HCT116 (cell line): ENCODE data around the gene GRM2. TPM values are rescaled to one million over a fixed set of nuclear protein-coding genes. Genes with fewer than 3 reads are reported as not detected.

Source experiments
- ATAC-seq: fragments of 200-7000 bp; cut with Tn5 transposase; 2 replicates; pipeline ENCODE4 v1.9.1; 2020; ENCODE audit warnings: mild to moderate bottlenecking, moderate library complexity
- BruUV-seq: library from RNA; stranded (reverse); fragments of 400-500 nt; replicated peaks from 2 replicates; lab custom pipeline; 2021; lab: Mats Ljungman, UMichigan
- CTCF ChIA-PET: fragments of 300-600 bp; sonication (Branson Sonifier 250); formaldehyde crosslinking; loops from one replicate; lab custom pipeline; 2021; ENCODE audit warnings: antibody characterized with exemption; lab: Charles Lee
- POLR2A ChIA-PET: fragments of 300-600, 350-600 bp; sonication (Branson Sonifier 250); formaldehyde crosslinking; loops from one replicate; lab custom pipeline; 2021; ENCODE audit warnings: antibody characterized with exemption; lab: Charles Lee
- RAD21 ChIA-PET, 2 experiments: fragments of 300-600 bp; sonication (Branson Sonifier 250); formaldehyde crosslinking; loops; one replicate each; lab custom pipeline; 2023; ENCODE audit warnings: low total read pairs in 2 of 2; ENCODE audit not compliant: uncharacterized antibody in 2 of 2, unreplicated experiment in 2 of 2, low non-redundant PET in 1 of 2; lab: Charles Lee
- DNase-seq: peaks from one replicate; pipeline ENCODE4 v3.0.0-alpha.2; 2010; ENCODE audit warnings: low read depth, low spot score
- H2AFZ ChIP-seq: fragments of 200-600 bp; shearing (Covaris generic), sonication (generic); 2 replicates; pipeline ENCODE4 v1.6.1; 2017; ENCODE audit warnings: low read depth, mixed run types, mixed read lengths, antibody characterized with exemption, low read length; ENCODE audit not compliant: poor library complexity, severe bottlenecking
- H3K27ac ChIP-seq: 2 replicates; pipeline ENCODE4 v1.5.1; 2012; ENCODE audit warnings: low read depth, low read length
- H3K27me3 ChIP-seq: fragments of 200-600 bp; sonication (generic); 2 replicates; pipeline ENCODE4 v1.6.1; 2016; ENCODE audit warnings: mixed run types, low read length, mixed read lengths; ENCODE audit not compliant: insufficient read depth
- H3K36me3 ChIP-seq, 2 experiments: fragments of 200-500 bp in 1 of 2; fragments of 200-600 bp in 1 of 2; sonication (Bioruptor generic) in 1 of 2; sonication (generic) in 1 of 2; 2 replicates each; pipeline versions ENCODE4 v1.5.1 to v1.6.1; 2014 to 2016; ENCODE audit warnings: low read length in 2 of 2, inconsistent platforms in 1 of 2, mixed read lengths in 1 of 2, mixed run types in 1 of 2; ENCODE audit not compliant: insufficient read depth in 2 of 2, control insufficient read depth in 1 of 2
- H3K4me1 ChIP-seq, 2 experiments: fragments of 200-600 bp in 1 of 2; sonication (generic) in 1 of 2; 2 replicates each; pipeline versions ENCODE4 v1.5.1 to v1.6.1; 2012 to 2017; ENCODE audit warnings: low read length in 2 of 2, inconsistent platforms in 1 of 2, mild to moderate bottlenecking in 1 of 2, mixed read lengths in 1 of 2, mixed run types in 1 of 2, moderate library complexity in 1 of 2; ENCODE audit not compliant: insufficient read depth in 2 of 2, control insufficient read depth in 1 of 2
- H3K4me2 ChIP-seq: fragments of 200-600 bp; sonication (generic); 2 replicates; pipeline ENCODE4 v1.6.1; 2017; ENCODE audit warnings: mixed run types, low read length, mixed read lengths
- H3K4me3 ChIP-seq, 2 experiments: fragments of 200-600 bp in 1 of 2; sonication (generic) in 1 of 2; replicated peaks in 1 of 2; 2 replicates each; pipeline ENCODE4 v1.5.1; 2011 to 2016; ENCODE audit warnings: low read length in 2 of 2, control low read depth in 1 of 2, low read depth in 1 of 2, mild to moderate bottlenecking in 1 of 2, mixed read lengths in 1 of 2, mixed run types in 1 of 2
- H3K79me2 ChIP-seq: fragments of 200-600 bp; sonication (generic); 2 replicates; pipeline ENCODE4 v1.6.1; 2017; ENCODE audit warnings: mild to moderate bottlenecking, mixed run types, low read length, moderate library complexity, mixed read lengths; ENCODE audit not compliant: insufficient read depth
- H3K9ac ChIP-seq: fragments of 200-600 bp; sonication (generic); 2 replicates; pipeline ENCODE4 v1.6.1; 2016; ENCODE audit warnings: low read length, mixed read lengths
- H3K9me2 ChIP-seq: fragments of 200-600 bp; sonication (generic), shearing (Covaris generic); 2 replicates; pipeline ENCODE4 v1.6.1; 2017; ENCODE audit warnings: mixed run types, mild to moderate bottlenecking, moderate library complexity; ENCODE audit not compliant: insufficient read depth
- H3K9me3 ChIP-seq, 2 experiments: fragments of 200-500 bp in 1 of 2; fragments of 200-600 bp in 1 of 2; sonication (Bioruptor generic) in 1 of 2; sonication (generic) in 1 of 2; 2 replicates each; pipeline ENCODE4 v1.6.1; 2014 to 2017; ENCODE audit warnings: low read length in 2 of 2, mixed read lengths in 2 of 2, inconsistent platforms in 1 of 2, low read depth in 1 of 2, mild to moderate bottlenecking in 1 of 2, mixed run types in 1 of 2, moderate library complexity in 1 of 2; ENCODE audit not compliant: control insufficient read depth in 1 of 2, insufficient read depth in 1 of 2
- H4K20me1 ChIP-seq: fragments of 200-600 bp; sonication (generic), shearing (Covaris generic); 2 replicates; pipeline ENCODE4 v1.6.1; 2017; ENCODE audit warnings: mixed run types, mild to moderate bottlenecking, moderate library complexity; ENCODE audit not compliant: insufficient read depth
- CTCF ChIP-seq, 3 experiments: fragments of 200-600 bp in 1 of 3; sonication (generic) in 1 of 3; IDR thresholded peaks in 2 of 3; conservative IDR thresholded peaks in 1 of 3; 2 replicates each; pipeline ENCODE4 v1.5.1; 2012 to 2017; ENCODE audit warnings: low read depth in 2 of 3, low read length in 2 of 3, antibody characterized with exemption in 1 of 3, borderline replicate concordance in 1 of 3, control low read depth in 1 of 3, mild to moderate bottlenecking in 1 of 3, mixed read lengths in 1 of 3, mixed run types in 1 of 3, moderate library complexity in 1 of 3; ENCODE audit not compliant: insufficient read depth in 1 of 3
- EGR1 ChIP-seq: IDR thresholded peaks from 2 replicates; pipeline ENCODE4 v1.6.1; 2012; ENCODE audit warnings: low read depth
- ELF1 ChIP-seq: IDR thresholded peaks from 2 replicates; pipeline ENCODE4 v1.6.1; 2012; ENCODE audit warnings: low read depth, borderline replicate concordance
- EZH2 ChIP-seq: fragments of 200-600 bp; sonication (generic); IDR thresholded peaks from 2 replicates; pipeline ENCODE4 v1.6.1; 2017; ENCODE audit warnings: antibody characterized with exemption, mixed run types
- EZH2phosphoT487 ChIP-seq: fragments of 200-600 bp; IDR thresholded peaks from 2 replicates; pipeline ENCODE4 v1.6.1; 2018; ENCODE audit warnings: antibody characterized with exemption, borderline replicate concordance
- JUND ChIP-seq: IDR thresholded peaks from 2 replicates; pipeline ENCODE4 v1.6.1; 2012
- MAX ChIP-seq: IDR thresholded peaks from 2 replicates; pipeline ENCODE4 v1.6.1; 2012
- POLR2AphosphoS5 ChIP-seq: IDR thresholded peaks from 2 replicates; pipeline ENCODE4 v1.6.1; 2011; ENCODE audit warnings: mild to moderate bottlenecking, low read depth, low read length, moderate library complexity
- RAD21 ChIP-seq: IDR thresholded peaks from 2 replicates; pipeline ENCODE4 v1.6.1; 2012; ENCODE audit warnings: low read depth, mild to moderate bottlenecking
- SP1 ChIP-seq: IDR thresholded peaks from 2 replicates; pipeline ENCODE4 v1.6.1; 2012; ENCODE audit warnings: low read depth
- SRF ChIP-seq: IDR thresholded peaks from 2 replicates; pipeline ENCODE4 v1.6.1; 2012; ENCODE audit warnings: low read depth
- YY1 ChIP-seq: IDR thresholded peaks from 2 replicates; pipeline ENCODE4 v1.6.1; 2011; ENCODE audit warnings: low read length, low read depth, moderate library complexity, mild to moderate bottlenecking; ENCODE audit not compliant: insufficient replicate concordance; ENCODE audit errors: extremely low read depth
- ZFX ChIP-seq: fragments of 450-650 bp; IDR thresholded peaks from 2 replicates; pipeline ENCODE4 v1.6.1; 2017
- intact Hi-C: fragments of 100-400 bp; cut with micrococcal nuclease; formaldehyde crosslinking; loops from 2 replicates; pipeline ENCODE4 v1.10.0; 2022
- total RNA-seq: library from RNA; stranded (reverse); gene quantifications from one replicate; pipeline ENCODE4 v1.2.1, GENCODE V29; 2021; ENCODE audit not compliant: unreplicated experiment
- TF ChIP-seq, protein P1 (sequence below): IDR thresholded peaks from 2 replicates; pipeline ENCODE4 v1.6.1; 2011; ENCODE audit warnings: mild to moderate bottlenecking, low read length, moderate library complexity; ENCODE audit not compliant: insufficient replicate concordance; ENCODE audit errors: extremely low read depth
- TF ChIP-seq, protein P2 (sequence below): IDR thresholded peaks from 2 replicates; pipeline ENCODE4 v1.6.1; 2012

GRM2 gene
- total RNA-seq, 1 experiment from 2014 or later = 0.32 TPM

DNA sequence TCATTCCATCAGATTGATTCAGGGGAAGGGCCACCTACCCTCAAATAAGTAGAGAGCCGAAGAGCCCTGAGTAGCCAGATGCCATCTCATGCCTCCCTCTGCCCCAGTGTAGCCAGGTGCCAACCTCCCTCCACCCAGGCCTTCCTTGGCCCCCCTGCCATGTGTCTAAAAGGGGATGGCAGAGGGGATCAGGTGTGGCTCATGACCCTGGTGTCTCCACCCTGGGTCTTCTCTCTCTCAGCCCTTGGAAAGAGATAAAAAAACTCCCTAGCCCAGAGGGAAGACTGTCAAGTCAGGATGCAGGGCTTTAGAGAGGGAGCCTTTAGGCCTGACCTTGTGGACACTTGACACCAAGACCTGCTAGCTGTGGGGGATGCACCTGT, 5.2 kb downstream of the GRM2 start:
- ChIA-PET RAD21 (no interaction called here), CTCF (no interaction called here)
- Histone ChIP-seq H3K4me1 (no peaks in the 10 kb centered on the region), H3K27ac (no peak overlapping the region), H2AFZ (no peak overlapping the region)
- intact Hi-C loops = no loop called here
- no TSS peak for BruUV-seq
- ATAC-seq = no peak
- TF ChIP-seq YY1 = no peak
- no peak for TF ChIP-seq EZH2
- no peak for TF ChIP-seq EGR1
- no peak for TF ChIP-seq ELF1
- TF ChIP-seq SP1 = no peak
- TF ChIP-seq, all 23 proteins: peak for 0
- DNase-seq = no peak
- no peaks in the 10 kb centered on the region for H3K79me2 ChIP-seq
- H4K20me1 ChIP-seq = no peaks in the 10 kb centered on the region
- H3K9me3 ChIP-seq = no peaks in the 10 kb centered on the region
- H3K27me3 ChIP-seq = 0 out of 2 replicates have a peak, but pooled peaks cover 4% of the 10 kb centered on the region
- H3K4me2 ChIP-seq = no peak overlapping the region
- H3K9ac ChIP-seq = no peak overlapping the region
- no peak overlapping the region for H3K4me3 ChIP-seq
- no peaks in the 10 kb centered on the region for H3K9me2 ChIP-seq
- POLR2A ChIA-PET = no interaction called here
- no peaks in the 10 kb centered on the region for H3K36me3 ChIP-seq

GRCh38 chr3:51712511-51712931, 5.7 kb downstream of the GRM2 start:
- DNase-seq (no peak), ATAC-seq (no peak)
- H3K27ac ChIP-seq = no peak overlapping the region
- H2AFZ ChIP-seq = no peak overlapping the region
- no peaks in the 10 kb centered on the region for H3K4me1 ChIP-seq
- BruUV-seq = no TSS peak
- H3K9ac ChIP-seq = no peak overlapping the region
- no peaks in the 10 kb centered on the region for H3K79me2 ChIP-seq
- no peaks in the 10 kb centered on the region for H3K36me3 ChIP-seq
- H3K4me3 ChIP-seq = no peak overlapping the region
- no peaks in the 10 kb centered on the region for H4K20me1 ChIP-seq
- ChIA-PET POLR2A (no interaction called here), RAD21 (no interaction called here), CTCF (no interaction called here)
- H3K27me3 ChIP-seq = 0 out of 2 replicates have a peak, but pooled peaks cover 4% of the 10 kb centered on the region
- intact Hi-C loops = no loop called here
- no peaks in the 10 kb centered on the region for H3K9me2 ChIP-seq
- H3K9me3 ChIP-seq = no peaks in the 10 kb centered on the region
- no peak overlapping the region for H3K4me2 ChIP-seq
- no peak for TF ChIP-seq ZFX
- no peak for TF ChIP-seq POLR2AphosphoS5
- TF ChIP-seq EZH2 = no peak
- TF ChIP-seq, protein P1, sequence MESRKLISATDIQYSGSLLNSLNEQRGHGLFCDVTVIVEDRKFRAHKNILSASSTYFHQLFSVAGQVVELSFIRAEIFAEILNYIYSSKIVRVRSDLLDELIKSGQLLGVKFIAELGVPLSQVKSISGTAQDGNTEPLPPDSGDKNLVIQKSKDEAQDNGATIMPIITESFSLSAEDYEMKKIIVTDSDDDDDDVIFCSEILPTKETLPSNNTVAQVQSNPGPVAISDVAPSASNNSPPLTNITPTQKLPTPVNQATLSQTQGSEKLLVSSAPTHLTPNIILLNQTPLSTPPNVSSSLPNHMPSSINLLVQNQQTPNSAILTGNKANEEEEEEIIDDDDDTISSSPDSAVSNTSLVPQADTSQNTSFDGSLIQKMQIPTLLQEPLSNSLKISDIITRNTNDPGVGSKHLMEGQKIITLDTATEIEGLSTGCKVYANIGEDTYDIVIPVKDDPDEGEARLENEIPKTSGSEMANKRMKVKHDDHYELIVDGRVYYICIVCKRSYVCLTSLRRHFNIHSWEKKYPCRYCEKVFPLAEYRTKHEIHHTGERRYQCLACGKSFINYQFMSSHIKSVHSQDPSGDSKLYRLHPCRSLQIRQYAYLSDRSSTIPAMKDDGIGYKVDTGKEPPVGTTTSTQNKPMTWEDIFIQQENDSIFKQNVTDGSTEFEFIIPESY = no peak
- TF ChIP-seq EZH2phosphoT487 = no peak
- no peak for TF ChIP-seq CTCF (IDR thresholded peaks at IDR 0.05 in 2 of 3, conservative IDR thresholded peaks at IDR 0.05 in 1 of 3; ENCODE audit: borderline replicate concordance in 1 of 3, insufficient read depth in 1 of 3, low read depth in 2 of 3, low read length in 2 of 3)
- no peak for TF ChIP-seq JUND
- TF ChIP-seq MAX = no peak
- no peak for TF ChIP-seq RAD21
- no peak for TF ChIP-seq ELF1
- no peak for TF ChIP-seq SRF
- TF ChIP-seq, protein P2, sequence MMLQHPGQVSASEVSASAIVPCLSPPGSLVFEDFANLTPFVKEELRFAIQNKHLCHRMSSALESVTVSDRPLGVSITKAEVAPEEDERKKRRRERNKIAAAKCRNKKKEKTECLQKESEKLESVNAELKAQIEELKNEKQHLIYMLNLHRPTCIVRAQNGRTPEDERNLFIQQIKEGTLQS = no peak
